Measurements from ENCODE around the gene RELN. TPM values are rescaled to one million over a fixed set of nuclear protein-coding genes. Genes with fewer than 3 reads are reported as not detected.

RELN gene
- polyA plus RNA-seq, 2 donors: 0.10 to 0.65 TPM

GRCh38 chr7:103540338-103540737 lies 449.1 kb downstream of the RELN start:
- Histone ChIP-seq H3K27ac (ENCODE audit: low read depth in 2 of 2, low read length in 1 of 2) (no peak overlapping the region), H3K4me1 (ENCODE audit: control insufficient read depth in 2 of 2, insufficient read depth in 2 of 2, low read length in 1 of 2) (no peaks in the 10 kb centered on the region), H3K36me3 (ENCODE audit: control insufficient read depth in 2 of 2, insufficient read depth in 2 of 2, low read length in 1 of 2) (no peaks in the 10 kb centered on the region), H3K9me3 (ENCODE audit: control insufficient read depth in 2 of 2, insufficient read depth in 1 of 2, low read depth in 1 of 2, low read length in 1 of 2) (no peaks in the 10 kb centered on the region), H3K4me3 (ENCODE audit: low read depth in 1 of 2, low read length in 2 of 2) (no peak overlapping the region), H3K27me3 (ENCODE audit: control insufficient read depth in 1 of 2, insufficient read depth in 2 of 2, low read length in 2 of 2) (no peaks in the 10 kb centered on the region)
- 78 to 81% methylated on average over 7 of the region's 7 CpGs for WGBS, 2 donors

- Histone ChIP-seq H3K27me3 (ENCODE audit: control insufficient read depth in 1 of 2, insufficient read depth in 2 of 2, low read length in 2 of 2) (no peaks in the 10 kb centered on the region), H3K4me3 (ENCODE audit: low read depth in 1 of 2, low read length in 2 of 2) (no peak overlapping the region), H3K9me3 (ENCODE audit: control insufficient read depth in 2 of 2, insufficient read depth in 1 of 2, low read depth in 1 of 2, low read length in 1 of 2) (no peaks in the 10 kb centered on the region), H3K27ac (ENCODE audit: low read depth in 2 of 2, low read length in 1 of 2) (no peak overlapping the region), H3K36me3 (ENCODE audit: control insufficient read depth in 2 of 2, insufficient read depth in 2 of 2, low read length in 1 of 2) (no peaks in the 10 kb centered on the region), H3K4me1 (ENCODE audit: control insufficient read depth in 2 of 2, insufficient read depth in 2 of 2, low read length in 1 of 2) (no peaks in the 10 kb centered on the region)
- 86 to 88% methylated on average over 8 of the region's 8 CpGs for WGBS, 2 donors
These were observed 449.6 kb downstream of the RELN start for GRCh38 chr7:103539875-103540274.

DNA sequence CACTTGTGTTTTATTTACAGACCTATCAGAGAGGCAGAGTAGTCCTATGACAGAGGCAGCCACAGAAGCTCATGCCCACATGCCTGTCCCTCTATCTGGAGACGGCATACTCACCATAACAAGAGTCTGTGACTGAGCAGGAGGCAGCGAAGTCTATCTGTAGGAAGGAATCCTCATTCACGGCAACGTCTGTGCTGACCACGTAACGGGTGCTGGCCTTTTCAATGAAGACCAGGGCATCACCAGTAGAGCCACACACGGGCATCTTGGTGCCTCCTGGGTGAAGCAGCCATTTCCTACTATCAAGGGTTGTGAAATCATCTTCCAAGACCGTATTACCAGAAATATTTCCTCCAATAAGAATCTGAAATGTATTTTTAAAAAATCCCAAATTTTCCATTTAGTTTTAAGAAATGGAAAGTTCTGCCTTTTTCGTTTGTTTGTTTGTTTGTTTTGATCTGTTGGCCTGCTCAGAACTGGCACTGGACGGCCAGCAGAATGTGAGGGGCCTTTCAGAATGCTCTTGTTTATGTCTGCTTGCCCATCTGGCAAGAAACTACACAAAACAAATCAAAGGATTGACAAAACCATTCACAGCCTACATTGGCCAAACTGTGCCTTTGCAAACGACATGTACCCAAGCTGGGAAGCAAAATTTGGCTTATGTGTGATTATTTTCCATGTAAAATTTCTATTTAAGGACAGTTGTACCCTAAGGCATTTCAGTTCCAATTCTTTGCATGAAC lies 450.3 kb downstream of the RELN start:
- Histone ChIP-seq H3K4me1 (ENCODE audit: control insufficient read depth in 2 of 2, insufficient read depth in 2 of 2, low read length in 1 of 2) (no peaks in the 10 kb centered on the region), H3K27ac (ENCODE audit: low read depth in 2 of 2, low read length in 1 of 2) (no peak overlapping the region), H3K36me3 (ENCODE audit: control insufficient read depth in 2 of 2, insufficient read depth in 2 of 2, low read length in 1 of 2) (no peaks in the 10 kb centered on the region), H3K27me3 (ENCODE audit: control insufficient read depth in 1 of 2, insufficient read depth in 2 of 2, low read length in 2 of 2) (no peaks in the 10 kb centered on the region), H3K9me3 (ENCODE audit: control insufficient read depth in 2 of 2, insufficient read depth in 1 of 2, low read depth in 1 of 2, low read length in 1 of 2) (no peaks in the 10 kb centered on the region), H3K4me3 (ENCODE audit: low read depth in 1 of 2, low read length in 2 of 2) (no peak overlapping the region)
- 67 to 70% methylated on average over 11 of the region's 11 CpGs for WGBS, 2 donors

DNA sequence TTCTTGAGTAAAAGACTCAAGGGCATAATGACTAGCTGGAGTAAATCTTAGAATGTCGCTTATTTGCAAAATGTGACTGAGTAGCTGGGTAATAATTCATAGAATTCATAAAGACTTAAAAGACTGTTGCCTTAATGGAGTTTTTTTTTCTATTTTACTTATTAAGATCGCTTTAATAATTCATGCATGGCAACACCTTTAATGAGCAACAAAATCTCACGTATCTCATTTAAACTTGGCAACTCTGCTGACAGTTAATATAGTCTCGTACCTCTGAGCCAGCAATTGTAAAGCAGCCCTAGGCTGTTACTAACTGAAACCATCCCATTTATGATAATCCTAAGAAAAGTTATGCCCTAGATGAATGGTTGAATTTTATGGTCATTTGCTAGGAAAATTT lies 455.7 kb downstream of the RELN start:
- Histone ChIP-seq H3K4me1 (ENCODE audit: control insufficient read depth in 2 of 2, insufficient read depth in 2 of 2, low read length in 1 of 2) (no peaks in the 10 kb centered on the region), H3K27ac (ENCODE audit: low read depth in 2 of 2, low read length in 1 of 2) (no peak overlapping the region), H3K4me3 (ENCODE audit: low read depth in 1 of 2, low read length in 2 of 2) (no peak overlapping the region), H3K9me3 (ENCODE audit: control insufficient read depth in 2 of 2, insufficient read depth in 1 of 2, low read depth in 1 of 2, low read length in 1 of 2) (no peaks in the 10 kb centered on the region), H3K36me3 (ENCODE audit: control insufficient read depth in 2 of 2, insufficient read depth in 2 of 2, low read length in 1 of 2) (no peaks in the 10 kb centered on the region), H3K27me3 (ENCODE audit: control insufficient read depth in 1 of 2, insufficient read depth in 2 of 2, low read length in 2 of 2) (no peaks in the 10 kb centered on the region)
- 60 to 72% methylated on average over 4 of the region's 4 CpGs for WGBS, 2 donors

GRCh38 chr7:103532955-103533354 lies 456.5 kb downstream of the RELN start:
- Histone ChIP-seq H3K36me3 (ENCODE audit: control insufficient read depth in 2 of 2, insufficient read depth in 2 of 2, low read length in 1 of 2) (no peaks in the 10 kb centered on the region), H3K9me3 (ENCODE audit: control insufficient read depth in 2 of 2, insufficient read depth in 1 of 2, low read depth in 1 of 2, low read length in 1 of 2) (no peaks in the 10 kb centered on the region), H3K4me1 (ENCODE audit: control insufficient read depth in 2 of 2, insufficient read depth in 2 of 2, low read length in 1 of 2) (no peaks in the 10 kb centered on the region), H3K27me3 (ENCODE audit: control insufficient read depth in 1 of 2, insufficient read depth in 2 of 2, low read length in 2 of 2) (no peaks in the 10 kb centered on the region), H3K4me3 (ENCODE audit: low read depth in 1 of 2, low read length in 2 of 2) (no peak overlapping the region), H3K27ac (ENCODE audit: low read depth in 2 of 2, low read length in 1 of 2) (no peak overlapping the region)
- WGBS, 2 donors: 79 to 80% methylated on average over 5 of the region's 5 CpGs

- no peaks in the 10 kb centered on the region for H3K27me3 ChIP-seq (ENCODE audit: control insufficient read depth in 1 of 2, insufficient read depth in 2 of 2, low read length in 2 of 2)
- H3K4me3 ChIP-seq (ENCODE audit: low read depth in 1 of 2, low read length in 2 of 2): no peak overlapping the region
- H3K27ac ChIP-seq (ENCODE audit: low read depth in 2 of 2, low read length in 1 of 2): no peak overlapping the region
- H3K9me3 ChIP-seq (ENCODE audit: control insufficient read depth in 2 of 2, insufficient read depth in 1 of 2, low read depth in 1 of 2, low read length in 1 of 2): no peaks in the 10 kb centered on the region
- no peaks in the 10 kb centered on the region for H3K4me1 ChIP-seq (ENCODE audit: control insufficient read depth in 2 of 2, insufficient read depth in 2 of 2, low read length in 1 of 2)
- WGBS, 2 donors: 72 to 74% methylated on average over 2 of the region's 2 CpGs
- no peaks in the 10 kb centered on the region for H3K36me3 ChIP-seq (ENCODE audit: control insufficient read depth in 2 of 2, insufficient read depth in 2 of 2, low read length in 1 of 2)
These were observed 461.3 kb downstream of the RELN start for GRCh38 chr7:103528152-103528551.

GRCh38 chr7:103525937-103526336 lies 463.5 kb downstream of the RELN start:
- 39 to 48% methylated on average over 1 of the region's 1 CpG for WGBS, 2 donors
- H3K4me3 ChIP-seq (ENCODE audit: low read depth in 1 of 2, low read length in 2 of 2): no peak overlapping the region
- no peak overlapping the region for H3K27ac ChIP-seq (ENCODE audit: low read depth in 2 of 2, low read length in 1 of 2)
- no peaks in the 10 kb centered on the region for H3K36me3 ChIP-seq (ENCODE audit: control insufficient read depth in 2 of 2, insufficient read depth in 2 of 2, low read length in 1 of 2)
- no peaks in the 10 kb centered on the region for H3K27me3 ChIP-seq (ENCODE audit: control insufficient read depth in 1 of 2, insufficient read depth in 2 of 2, low read length in 2 of 2)
- no peaks in the 10 kb centered on the region for H3K9me3 ChIP-seq (ENCODE audit: control insufficient read depth in 2 of 2, insufficient read depth in 1 of 2, low read depth in 1 of 2, low read length in 1 of 2)
- no peaks in the 10 kb centered on the region for H3K4me1 ChIP-seq (ENCODE audit: control insufficient read depth in 2 of 2, insufficient read depth in 2 of 2, low read length in 1 of 2)

GRCh38 chr7:103524042-103524907 lies 465.2 kb downstream of the RELN start:
- Histone ChIP-seq H3K4me3 (ENCODE audit: low read depth in 1 of 2, low read length in 2 of 2) (no peak overlapping the region), H3K27me3 (ENCODE audit: control insufficient read depth in 1 of 2, insufficient read depth in 2 of 2, low read length in 2 of 2) (no peaks in the 10 kb centered on the region), H3K9me3 (ENCODE audit: control insufficient read depth in 2 of 2, insufficient read depth in 1 of 2, low read depth in 1 of 2, low read length in 1 of 2) (no peaks in the 10 kb centered on the region), H3K36me3 (ENCODE audit: control insufficient read depth in 2 of 2, insufficient read depth in 2 of 2, low read length in 1 of 2) (no peaks in the 10 kb centered on the region), H3K27ac (ENCODE audit: low read depth in 2 of 2, low read length in 1 of 2) (no peak overlapping the region), H3K4me1 (ENCODE audit: control insufficient read depth in 2 of 2, insufficient read depth in 2 of 2, low read length in 1 of 2) (no peaks in the 10 kb centered on the region)
- WGBS, 2 donors: 33% methylated on average over 9 of the region's 9 CpGs

- WGBS, 2 donors: 38 to 59% methylated on average over 6 of the region's 6 CpGs
- Histone ChIP-seq H3K27ac (ENCODE audit: low read depth in 2 of 2, low read length in 1 of 2) (no peak overlapping the region), H3K27me3 (ENCODE audit: control insufficient read depth in 1 of 2, insufficient read depth in 2 of 2, low read length in 2 of 2) (no peaks in the 10 kb centered on the region), H3K36me3 (ENCODE audit: control insufficient read depth in 2 of 2, insufficient read depth in 2 of 2, low read length in 1 of 2) (no peaks in the 10 kb centered on the region), H3K4me1 (ENCODE audit: control insufficient read depth in 2 of 2, insufficient read depth in 2 of 2, low read length in 1 of 2) (no peaks in the 10 kb centered on the region), H3K9me3 (ENCODE audit: control insufficient read depth in 2 of 2, insufficient read depth in 1 of 2, low read depth in 1 of 2, low read length in 1 of 2) (no peaks in the 10 kb centered on the region), H3K4me3 (ENCODE audit: low read depth in 1 of 2, low read length in 2 of 2) (no peak overlapping the region)
These were observed 467.5 kb downstream of the RELN start for GRCh38 chr7:103521937-103522336.
